HepG2 (cell line): ENCODE measurements around the gene LINGO3. TPM values are rescaled to one million over a fixed set of nuclear protein-coding genes. Genes with fewer than 3 reads are reported as not detected.
A peak's percentile ranks its signal among the peaks of the same experiment; 100 is the strongest.

Experiments
- ATAC-seq: fragments of 200-7000 bp; cut with Tn5 transposase; 3 replicates; pipeline ENCODE4 v1.9.1; 2020; ENCODE audit warnings: mild to moderate bottlenecking, moderate library complexity
- BruUV-seq: library from RNA; stranded (reverse); fragments of 400-500 nt; replicated peaks from 2 replicates; lab custom pipeline; 2021; lab: Mats Ljungman, UMichigan
- CTCF ChIA-PET: fragments of 300-600 bp; formaldehyde crosslinking; extraction: SDS; loops from one replicate; lab custom pipeline; 2021; ENCODE audit warnings: low total read pairs, inconsistent platforms, low intra/inter-chr PET ratio; lab: Yijun Ruan, JAX
- POLR2A ChIA-PET: fragments of 350-600 bp; sonication (Branson Sonifier 250); formaldehyde crosslinking; loops from one replicate; lab custom pipeline; 2020; ENCODE audit warnings: antibody characterized with exemption, inconsistent platforms; lab: Yijun Ruan, JAX
- DNase-seq: peaks from one replicate; pipeline ENCODE4 v3.0.0-alpha.2; 2015; ENCODE audit warnings: low spot score
- FAIRE-seq: peaks from 3 replicates; lab custom pipeline; 2011; peaks lifted over from hg19 to GRCh38; lab: Jason Lieb, UNC
- H2AFZ ChIP-seq: one replicate; pipeline ENCODE4 v1.6.1; 2011; ENCODE audit warnings: low read length, inconsistent platforms
- H3K27ac ChIP-seq: fragments of 300-600 bp; 3 replicates; pipeline ENCODE4 v1.8.0; 2011; ENCODE audit warnings: mixed run types, mild to moderate bottlenecking, mixed read lengths, low read length, inconsistent platforms; ENCODE audit not compliant: insufficient read depth; ENCODE audit errors: extremely low read length
- H3K27me3 ChIP-seq, 2 experiments: fragments of 200-600 bp in 1 of 2; 2 replicates in 1 of 2; 3 replicates in 1 of 2; pipeline versions ENCODE4 v1.6.0 to v1.8.0; 2011; ENCODE audit warnings: low read length in 2 of 2, mild to moderate bottlenecking in 2 of 2, moderate library complexity in 2 of 2, inconsistent platforms in 1 of 2; ENCODE audit not compliant: insufficient read depth in 2 of 2, control insufficient read depth in 1 of 2
- H3K36me3 ChIP-seq, 2 experiments: fragments of 200-600 bp in 1 of 2; replicated peaks in 1 of 2; 2 replicates in 1 of 2; 3 replicates in 1 of 2; pipeline versions ENCODE4 v1.5.1 to v1.8.0; 2011; ENCODE audit warnings: low read length in 2 of 2, inconsistent platforms in 1 of 2; ENCODE audit not compliant: insufficient read depth in 2 of 2, control insufficient read depth in 1 of 2
- H3K4me1 ChIP-seq: 2 replicates; pipeline ENCODE4 v1.5.1; 2012; ENCODE audit warnings: low read length, inconsistent platforms; ENCODE audit not compliant: insufficient read depth
- H3K4me2 ChIP-seq: 2 replicates; pipeline ENCODE4 v1.6.0; 2011; ENCODE audit warnings: low read depth, low read length, inconsistent platforms
- H3K4me3 ChIP-seq, 3 experiments: fragments of 200-600 bp in 1 of 3; sonication (generic), shearing (Covaris generic) in 1 of 3; replicated peaks in 1 of 3; 2 replicates each; pipeline ENCODE4 v1.5.1; 2011 to 2016; ENCODE audit warnings: low read length in 3 of 3, inconsistent platforms in 2 of 3, low read depth in 2 of 3, mild to moderate bottlenecking in 2 of 3, control low read depth in 1 of 3, mixed read lengths in 1 of 3; ENCODE audit not compliant: insufficient read depth in 1 of 3
- H3K79me2 ChIP-seq: one replicate; pipeline ENCODE4 v1.6.1; 2011; ENCODE audit warnings: low read length, inconsistent platforms; ENCODE audit not compliant: insufficient read depth
- H3K9ac ChIP-seq: 2 replicates; pipeline ENCODE4 v1.6.0; 2011; ENCODE audit warnings: mild to moderate bottlenecking, low read depth, low read length, inconsistent platforms; ENCODE audit not compliant: insufficient read depth
- H3K9me3 ChIP-seq: 2 replicates; pipeline ENCODE4 v1.5.1; 2012; ENCODE audit warnings: mild to moderate bottlenecking, low read length
- H4K20me1 ChIP-seq: 2 replicates; pipeline ENCODE4 v1.6.0; 2011; ENCODE audit warnings: inconsistent platforms, mild to moderate bottlenecking, low read length, moderate library complexity; ENCODE audit not compliant: insufficient read depth
- ATRX ChIP-seq: sonication (generic); formaldehyde crosslinking; IDR thresholded peaks from 2 replicates; pipeline ENCODE4 v1.4.0; 2020; ENCODE audit warnings: missing genetic modification reagents, borderline replicate concordance
- E2F2 ChIP-seq: sonication (generic); formaldehyde crosslinking; IDR thresholded peaks from 2 replicates; pipeline ENCODE4 v1.4.0; 2020; ENCODE audit warnings: missing genetic modification reagents, borderline replicate concordance
- SRSF1 ChIP-seq: fragments of 200-400 bp; formaldehyde crosslinking; optimal IDR thresholded peaks from 2 replicates; pipeline ENCODE3; 2017; ENCODE audit warnings: mild to moderate bottlenecking, low read depth, low read length, moderate library complexity
- SRY ChIP-seq: sonication (generic); formaldehyde crosslinking; IDR thresholded peaks from 2 replicates; pipeline ENCODE4 v1.8.0; 2022; ENCODE audit warnings: mild to moderate bottlenecking, missing genetic modification reagents
- YY1 ChIP-seq: IDR thresholded peaks from 2 replicates; pipeline ENCODE4 v1.6.1; 2011; ENCODE audit warnings: low read length, low read depth, moderate library complexity, mild to moderate bottlenecking; ENCODE audit not compliant: insufficient read depth, insufficient replicate concordance
- ZMYM3 ChIP-seq: sonication (generic); formaldehyde crosslinking; IDR thresholded peaks from 2 replicates; pipeline ENCODE4 v1.5.1; 2020; ENCODE audit warnings: mild to moderate bottlenecking, missing genetic modification reagents
- ZNF709 ChIP-seq: sonication (generic); formaldehyde crosslinking; IDR thresholded peaks from 2 replicates; pipeline ENCODE4 v1.5.0; 2020; ENCODE audit warnings: mild to moderate bottlenecking, missing genetic modification reagents
- ZNF768 ChIP-seq: sonication (generic); formaldehyde crosslinking; IDR thresholded peaks from 2 replicates; pipeline ENCODE4 v1.4.0; 2020; ENCODE audit warnings: missing genetic modification reagents
- WGBS: methylation state at CpG from one replicate; pipeline ENCODE4 v1.1.6; 2017; ENCODE audit warnings: low lambda C conversion rate; 5-methylcytosine and 5-hydroxymethylcytosine counted together
- in situ Hi-C: cut with HindIII; loops from 2 replicates; pipeline ENCODE4 v1.10.0; 2017; ENCODE audit warnings: low pct_unique_long_range_greater_than_20kb; ENCODE audit not compliant: extremely low pct_ligation_motif_present
- intact Hi-C: fragments of 100-400 bp; cut with micrococcal nuclease; formaldehyde crosslinking; loops from one replicate; pipeline ENCODE4 v1.10.0; 2022; ENCODE audit not compliant: unreplicated experiment
- polyA plus RNA-seq, 8 experiments: library from polyadenylated mRNA; depleted of rRNA in 3 of 8; stranded (reverse) in 7 of 8; unstranded in 1 of 8; fragments of >200 nt; fragmentation: Illumina TruSeq in 4 of 8; extraction: Trizol in 4 of 8; gene quantifications; 2 replicates each; pipeline versions ENCODE4 v1.2.1 to v1.2.3, GENCODE V29; 2011 to 2016; ENCODE audit warnings: low read depth in 4 of 8, missing spikeins in 1 of 8, mixed read lengths in 1 of 8; ENCODE audit not compliant: insufficient read depth in 1 of 8
- total RNA-seq, 5 experiments: library from RNA; depleted of rRNA; stranded (reverse); fragments of >200 nt; fragmentation: Illumina TruSeq; extraction: Trizol; gene quantifications; 2 replicates each; pipeline ENCODE4 v1.2.3, GENCODE V29; 2016; ENCODE audit warnings: low read depth in 1 of 5

Gene LINGO3
- total and polyA plus RNA-seq, 2 of the 13 experiments (the other 11 are each of a cell fraction or from before 2014, with no cell fraction given): not detected

GRCh38 chr19:2317300-2317699 lies 9.3 kb upstream of the LINGO3 start:
- Histone ChIP-seq H3K9me3 (peaks cover 9% of the 10 kb centered on the region), H4K20me1 (no peaks in the 10 kb centered on the region), H3K27me3 (peaks cover 4 to 5% of the 10 kb centered on the region in 2 experiments; a peak in 4 of 5 replicates), H3K9ac (no peak overlapping the region), H3K4me2 (no peak overlapping the region), H3K79me2 (no peaks in the 10 kb centered on the region), H2AFZ (no peak overlapping the region), H3K36me3 (no peaks in the 10 kb centered on the region; a peak in 2 of 5 replicates), H3K4me3 (no peak overlapping the region), H3K4me1 (peaks cover 30% of the 10 kb centered on the region), H3K27ac (no peak overlapping the region)
- in situ Hi-C loops (loop anchor here (5.0 to 10.0 kb wide), 3 partner anchors 40 to 162 kb away; partner anchors contain the start of genes AP3D1, PLEKHJ1 and SF3A2), intact Hi-C loops (loop anchor here (10.0 kb wide), 2 partner anchors 82 to 298 kb away; partner anchors contain the start of genes PLEKHJ1 and SF3A2)
- 58% methylated on average over 10 of the region's 13 CpGs for WGBS
- CTCF ChIA-PET: no interaction called here
- ATAC-seq (no peak), DNase-seq (no peak), FAIRE-seq (no peak)
- TF ChIP-seq SRSF1: no peak
- TF ChIP-seq ZNF709 (CRISPR knock-in tag): no peak
- no peak for TF ChIP-seq YY1
- peak; percentile 98 for TF ChIP-seq ZNF768
- no peak for TF ChIP-seq SRY (CRISPR knock-in tag)
- TF ChIP-seq ZMYM3 (CRISPR knock-in tag): peak; percentile 73
- no peak for TF ChIP-seq ATRX (CRISPR knock-in tag)
- TF ChIP-seq E2F2 (CRISPR knock-in tag): no peak
- POLR2A ChIA-PET: interaction anchor here (1.1 to 2.6 kb wide), 3 partner anchors 11 to 82 kb away, joined by 3 to 11 read pairs (median 6); partner anchors contain the start of genes LSM7, PLEKHJ1 and SPPL2B
- no TSS peak for BruUV-seq
